ENCODE results near the gene THAP9. TPM values are rescaled to one million over a fixed set of nuclear protein-coding genes. Genes with fewer than 3 reads are reported as not detected.
A peak's percentile ranks its signal among the peaks of the same experiment; 100 is the strongest.
"Not testable (repeated sequence)": the region's sequence is repeated elsewhere in the genome, so short reads cannot be mapped to it uniquely, and the experiment has no call there.

Gene THAP9
- total RNA-seq, 4 donors from 2014 or later = 2.1 to 5.2 (median 2.9) TPM

- TF ChIP-seq EP300 (IDR thresholded peaks at IDR 0.05) (no peak), CTCF (IDR thresholded peaks at IDR 0.05) (no peak), POLR2A (IDR thresholded peaks at IDR 0.05; ENCODE audit: low read depth) (no peak), POLR2AphosphoS5 (IDR thresholded peaks at IDR 0.05) (no peak)
- Histone ChIP-seq H3K27ac (replicated peaks in 1 of 4) (no peak overlapping the region), H3K36me3 (peaks cover 47 to 100% (median 93%) of the 10 kb centered on the region in 4 donors), H3K27me3 (no peaks in the 10 kb centered on the region), H3K4me3 (no peak overlapping the region), H3K9me3 (no peaks in the 10 kb centered on the region), H3K4me1 (no peaks in the 10 kb centered on the region)
- no peak for DNase-seq (ENCODE audit: extremely low spot score)
- 67% methylated on average over 5 of the region's 5 CpGs for WGBS
- intact Hi-C loops (cut with DNase I) = no loop called here
Observed at GRCh38 chr4:82852751-82853285, 47.7 kb upstream of the THAP9 start.

- intact Hi-C loops (cut with DNase I); H3K9me3 ChIP-seq; H3K4me1 ChIP-seq; H3K27me3 ChIP-seq; H3K27ac ChIP-seq (replicated peaks in 1 of 4); DNase-seq (ENCODE audit: extremely low spot score); H3K4me3 ChIP-seq: not testable (repeated sequence)
- H3K36me3 ChIP-seq = peaks cover 34 to 82% (median 68%) of the 10 kb centered on the region in 4 donors
- 93% methylated on average over 2 of the region's 2 CpGs for WGBS
Observed at GRCh38 chr4:82860487-82860886, 40.0 kb upstream of the THAP9 start.

GRCh38 chr4:82861529-82861928, 39.0 kb upstream of the THAP9 start:
- peaks cover 0 to 15% (median 13%) of the 10 kb centered on the region in 4 donors for H3K4me1 ChIP-seq
- no peaks in the 10 kb centered on the region for H3K27me3 ChIP-seq
- intact Hi-C loops (cut with DNase I) = no loop called here
- H3K27ac ChIP-seq (replicated peaks in 1 of 4) = no peak overlapping the region
- H3K4me3 ChIP-seq = no peak overlapping the region
- no peaks in the 10 kb centered on the region for H3K9me3 ChIP-seq
- no peak for DNase-seq (ENCODE audit: extremely low spot score)
- peaks cover 36 to 82% (median 67%) of the 10 kb centered on the region in 4 donors for H3K36me3 ChIP-seq
- no peak for TF ChIP-seq POLR2AphosphoS5 (IDR thresholded peaks at IDR 0.05)
- no peak for TF ChIP-seq POLR2A (IDR thresholded peaks at IDR 0.05; ENCODE audit: low read depth)
- TF ChIP-seq EP300 (IDR thresholded peaks at IDR 0.05) = no peak
- TF ChIP-seq CTCF (IDR thresholded peaks at IDR 0.05) = no peak

- DNase-seq (ENCODE audit: extremely low spot score) = no peak
- WGBS = 91% methylated on average over 6 of the region's 6 CpGs
- no peak for TF ChIP-seq POLR2AphosphoS5 (IDR thresholded peaks at IDR 0.05)
- H3K36me3 ChIP-seq = peaks cover 46 to 94% (median 79%) of the 10 kb centered on the region in 4 donors
- intact Hi-C loops (cut with DNase I) = no loop called here
- no peak overlapping the region for H3K4me3 ChIP-seq
- no peaks in the 10 kb centered on the region for H3K27me3 ChIP-seq
- H3K27ac ChIP-seq (replicated peaks in 1 of 4) = no peak overlapping the region
- peaks cover 0 to 15% (median 13%) of the 10 kb centered on the region in 4 donors for H3K4me1 ChIP-seq
- no peaks in the 10 kb centered on the region for H3K9me3 ChIP-seq
Observed at GRCh38 chr4:82864336-82864979, 36.1 kb upstream of the THAP9 start.

- Histone ChIP-seq H3K27me3 (no peaks in the 10 kb centered on the region), H3K4me1 (peaks cover 0 to 15% (median 13%) of the 10 kb centered on the region in 4 donors), H3K27ac (replicated peaks in 1 of 4) (peak overlapping the region; percentile 37 to 61 (median 48)), H3K4me3 (no peak overlapping the region), H3K9me3 (no peaks in the 10 kb centered on the region), H3K36me3 (peaks cover 57 to 97% (median 84%) of the 10 kb centered on the region in 4 donors)
- no peak for DNase-seq (ENCODE audit: extremely low spot score)
- TF ChIP-seq CTCF (IDR thresholded peaks at IDR 0.05) = no peak
- TF ChIP-seq POLR2AphosphoS5 (IDR thresholded peaks at IDR 0.05) = peak in 1 of 2 donors; percentile 24
- WGBS = 20% methylated on average over 1 of the region's 1 CpG
- intact Hi-C loops (cut with DNase I) = no loop called here
Observed at GRCh38 chr4:82865592-82865991, 34.9 kb upstream of the THAP9 start.

GRCh38 chr4:82866033-82866432, 34.5 kb upstream of the THAP9 start:
- H3K27me3 ChIP-seq; intact Hi-C loops (cut with DNase I); DNase-seq (ENCODE audit: extremely low spot score); H3K4me3 ChIP-seq; H3K9me3 ChIP-seq: not testable (repeated sequence)
- WGBS = 72% methylated on average over 6 of the region's 6 CpGs
- Histone ChIP-seq H3K36me3 (peaks cover 61 to 99% (median 85%) of the 10 kb centered on the region in 4 donors), H3K27ac (replicated peaks in 1 of 4) (peak overlapping the region; percentile 37 to 61 (median 48)), H3K4me1 (peaks cover 0 to 15% (median 13%) of the 10 kb centered on the region in 4 donors)

Data from esophagus muscularis mucosa (tissue), 4 donors.